GM19239 (cell line): ENCODE data around the gene ATAD5.
"Not testable (repeated sequence)": the region's sequence is repeated elsewhere in the genome, so short reads cannot be mapped to it uniquely, and the experiment has no call there.

ENCODE experiments used
- DNase-seq: peaks from one replicate; pipeline ENCODE4 v3.0.0; 2011; ENCODE audit warnings: low spot score; ENCODE audit not compliant: insufficient read length
- FAIRE-seq: peaks from 2 replicates; lab custom pipeline; 2011; peaks lifted over from hg19 to GRCh38; lab: Jason Lieb, UNC

Gene ATAD5

GRCh38 chr17:30906101-30906911 is 74.5 kb downstream of the ATAD5 start, which contains the start of gene TEFM:
Gene TEFM (minus strand): TSS chr17:30906238. CDS start chr17:30906198, 40 bp downstream.
- DNase-seq (peak; percentile 88), FAIRE-seq (peak; percentile 86)

GRCh38 chr17:30908717-30909420 is 77.1 kb downstream of the ATAD5 start:
- peak; percentile 65 for FAIRE-seq
- no peak for DNase-seq

GRCh38 chr17:30910151-30910550 is 78.4 kb downstream of the ATAD5 start:
- DNase-seq, FAIRE-seq: not testable (repeated sequence)

GRCh38 chr17:30913955-30914354 is 82.2 kb downstream of the ATAD5 start:
- FAIRE-seq (no peak), DNase-seq (no peak)

DNA sequence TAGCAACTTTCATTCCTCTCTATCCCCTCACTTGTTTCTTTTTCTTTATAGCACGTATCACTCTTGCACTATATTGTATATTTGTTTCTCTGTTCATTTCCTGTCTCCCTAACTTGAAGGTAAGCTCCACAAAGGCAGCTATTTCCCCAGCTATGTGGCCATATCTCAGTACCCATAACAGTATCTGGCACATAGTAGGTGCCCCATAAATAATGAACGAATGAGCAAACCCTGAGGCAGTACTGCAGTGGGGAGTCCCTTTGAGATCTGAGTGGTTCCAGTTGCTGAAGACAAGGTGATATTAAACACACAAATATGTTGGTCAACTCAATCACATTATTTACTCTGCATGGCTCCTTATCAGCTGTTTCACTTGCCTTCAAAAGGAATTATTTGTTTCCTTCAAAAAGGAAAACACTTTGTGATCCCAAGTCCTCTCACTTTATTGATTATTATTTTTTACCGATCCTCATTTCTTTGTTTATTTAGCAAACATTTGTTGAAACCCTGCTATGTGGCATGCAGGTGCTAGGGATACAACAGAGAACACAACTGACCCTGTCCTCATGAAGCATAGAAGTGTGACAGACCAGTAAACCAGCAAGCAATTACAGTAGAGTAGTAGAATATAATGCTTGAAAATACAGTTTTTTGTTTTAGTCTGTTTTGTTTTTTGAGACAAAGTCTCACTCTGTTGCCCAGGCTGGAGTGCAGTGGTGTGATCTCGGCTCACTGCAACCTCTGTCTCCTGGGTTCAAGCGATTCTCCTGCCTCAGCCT is 84.3 kb downstream of the ATAD5 start:
- FAIRE-seq: no peak
- no peak for DNase-seq

GRCh38 chr17:30917050-30917449 is 85.3 kb downstream of the ATAD5 start:
- FAIRE-seq (no peak), DNase-seq (no peak)

GRCh38 chr17:30920282-30920681 is 88.5 kb downstream of the ATAD5 start:
- FAIRE-seq: no peak
- DNase-seq: no peak

DNA sequence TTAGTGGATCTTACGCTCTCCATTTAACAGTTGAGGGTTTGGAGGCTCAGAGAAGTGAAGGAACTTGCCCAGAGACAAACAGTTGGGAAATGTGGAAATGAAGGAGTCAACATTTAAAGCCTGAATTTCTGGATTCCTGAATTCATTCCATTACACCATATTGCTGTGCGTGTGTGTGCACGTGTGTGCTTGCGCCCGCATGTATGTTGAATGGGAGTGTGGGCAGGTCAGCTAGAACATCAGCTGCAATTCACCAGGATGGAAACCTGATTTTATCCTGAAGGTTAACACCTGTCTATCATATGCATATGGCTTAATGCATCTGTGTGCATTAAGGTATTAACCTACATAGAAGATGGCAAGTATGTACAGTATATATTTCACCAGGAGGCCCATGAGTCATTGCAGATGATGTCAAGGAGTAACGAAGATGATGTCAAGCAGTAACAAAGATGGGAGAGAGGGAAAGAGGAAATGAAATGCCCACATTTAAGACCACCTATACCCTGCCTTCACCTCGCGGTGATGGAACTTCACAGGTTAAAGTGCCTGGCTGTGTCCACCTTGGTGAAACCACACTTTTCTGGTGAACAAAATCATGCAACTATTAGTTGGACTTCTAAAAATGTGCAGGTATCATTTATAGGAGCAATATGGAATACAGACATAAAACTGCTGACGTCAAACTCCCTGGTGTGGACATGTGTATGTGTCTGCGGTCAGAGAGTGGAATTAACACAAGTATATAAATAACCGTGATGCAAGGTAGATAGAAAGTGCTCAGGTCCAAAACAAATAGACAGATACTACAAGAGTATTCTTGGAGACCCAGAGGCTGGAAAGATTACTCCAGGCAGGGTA is 89.1 kb downstream of the ATAD5 start:
- DNase-seq: no peak
- no peak for FAIRE-seq

DNA sequence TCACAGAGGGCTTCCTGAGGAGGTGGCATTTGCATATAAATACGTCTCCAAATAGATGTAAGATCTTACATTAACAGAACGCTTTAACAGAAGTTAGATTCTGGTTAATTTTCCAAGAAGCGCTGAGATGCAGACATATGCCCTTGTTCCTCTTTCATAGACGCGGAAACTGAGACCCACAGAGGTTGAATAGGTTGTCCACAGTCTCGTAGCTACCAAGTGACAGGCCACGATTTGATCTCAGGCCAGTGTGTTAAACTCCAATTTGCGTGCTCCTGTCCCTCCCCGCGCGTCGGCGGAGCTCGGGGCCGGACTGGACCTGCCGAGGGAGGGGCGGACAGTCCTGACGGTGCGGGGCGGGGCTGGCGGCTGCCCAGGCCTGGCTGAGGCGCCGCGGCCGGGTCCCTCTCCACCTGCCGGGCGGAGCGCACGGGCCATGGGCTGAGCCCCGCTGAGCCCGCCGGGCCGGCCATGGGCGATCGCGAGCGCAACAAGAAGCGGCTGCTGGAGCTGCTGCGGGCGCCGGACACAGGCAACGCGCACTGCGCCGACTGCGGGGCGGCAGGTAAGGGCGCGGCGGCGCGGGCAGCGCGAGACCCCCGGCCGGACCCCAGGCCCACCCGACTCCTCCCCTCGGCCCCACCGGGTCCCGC is 89.9 kb downstream of the ATAD5 start, which contains the start of gene ADAP2:
ADAP2 (plus strand) TSS at position 402 of the 653 bp plus-strand sequence; CDS start at position 472, 70 bp downstream.
- peak; percentile 71 for FAIRE-seq
- no peak for DNase-seq

GRCh38 chr17:30922235-30923030 is 90.7 kb downstream of the ATAD5 start:
- DNase-seq (no peak), FAIRE-seq (no peak)

DNA sequence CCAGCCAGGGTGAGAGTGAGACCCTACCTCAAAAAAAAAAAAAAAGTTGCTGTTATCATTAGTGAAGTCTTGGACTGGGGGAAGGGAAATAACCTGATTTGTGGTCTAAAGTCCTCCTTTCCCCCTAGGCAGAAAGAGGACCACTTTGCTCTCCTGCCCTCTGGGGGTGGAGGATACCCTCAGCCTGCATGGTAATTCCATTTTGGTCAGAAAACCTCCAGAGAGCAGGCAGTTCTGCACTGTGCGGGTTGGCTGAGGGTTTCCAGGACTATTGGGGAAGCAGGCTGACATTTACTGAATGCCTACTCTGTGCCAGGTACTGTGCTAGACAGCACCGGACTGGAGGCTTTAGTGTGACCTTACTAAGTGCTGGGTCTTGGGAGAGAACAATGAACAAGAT is 92.6 kb downstream of the ATAD5 start:
- no peak for DNase-seq
- no peak for FAIRE-seq

GRCh38 chr17:30926516-30926915 is 94.8 kb downstream of the ATAD5 start:
- FAIRE-seq (no peak), DNase-seq (no peak)

GRCh38 chr17:30927756-30928155 is 96.0 kb downstream of the ATAD5 start:
- no peak for FAIRE-seq
- DNase-seq: no peak

- FAIRE-seq: no peak
- DNase-seq: no peak
Observed at GRCh38 chr17:30928584-30928983, 96.8 kb downstream of the ATAD5 start.

DNA sequence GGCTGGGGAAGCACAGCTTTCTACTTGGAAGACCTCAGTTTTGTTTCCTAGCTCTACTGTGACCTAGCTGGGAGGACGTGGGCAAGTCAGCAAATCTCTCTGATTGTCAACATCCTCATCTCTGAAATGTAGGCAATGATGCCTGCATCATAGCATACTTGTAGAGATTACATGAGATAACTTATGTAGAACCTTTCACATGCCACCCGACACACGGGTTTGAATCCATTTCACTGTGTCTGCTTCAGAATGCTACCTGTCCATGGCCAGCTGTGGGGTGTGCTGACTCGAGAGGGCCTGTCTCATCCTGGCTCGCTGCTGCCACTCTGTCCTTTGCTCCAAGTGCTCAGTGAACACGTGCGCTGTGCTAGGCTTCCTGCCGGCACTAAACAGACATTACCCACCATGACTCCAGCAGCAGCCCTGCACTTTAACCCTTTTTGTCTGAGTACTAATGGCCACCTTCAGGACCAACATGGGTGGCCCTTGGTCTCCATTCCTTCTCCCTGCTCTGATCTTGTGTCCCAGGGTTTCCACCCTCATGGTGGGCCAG is 97.4 kb downstream of the ATAD5 start:
- DNase-seq (no peak), FAIRE-seq (no peak)

- DNase-seq, FAIRE-seq: not testable (repeated sequence)
Observed at GRCh38 chr17:30929861-30930260, 98.1 kb downstream of the ATAD5 start.

GRCh38 chr17:30930495-30930894 is 98.7 kb downstream of the ATAD5 start:
- DNase-seq (no peak), FAIRE-seq (no peak)

DNA sequence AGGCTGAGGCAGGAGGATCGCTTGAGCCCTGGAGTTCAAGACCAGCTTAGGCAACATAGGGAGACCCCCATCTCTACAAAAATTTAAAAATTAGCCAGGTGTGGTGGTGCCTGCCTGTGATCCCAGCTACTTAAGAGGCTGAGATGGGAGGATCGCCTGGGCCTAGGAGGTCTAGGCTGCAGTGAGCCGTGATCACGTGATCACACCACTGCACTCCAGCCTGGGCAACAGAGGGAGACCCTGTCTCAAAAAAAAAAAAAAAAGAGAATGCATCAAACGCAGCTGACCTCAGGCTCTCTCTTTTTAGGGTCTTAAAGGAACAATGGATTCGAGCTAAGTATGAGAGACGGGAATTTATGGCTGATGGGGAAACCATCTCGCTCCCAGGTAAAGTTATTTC is 99.8 kb downstream of the ATAD5 start:
- not testable (repeated sequence) for FAIRE-seq, DNase-seq
